ENCODE measurements around the gene CCDC69.
"Not testable (repeated sequence)": the region's sequence is repeated elsewhere in the genome, so short reads cannot be mapped to it uniquely, and the experiment has no call there.

Gene CCDC69

DNA sequence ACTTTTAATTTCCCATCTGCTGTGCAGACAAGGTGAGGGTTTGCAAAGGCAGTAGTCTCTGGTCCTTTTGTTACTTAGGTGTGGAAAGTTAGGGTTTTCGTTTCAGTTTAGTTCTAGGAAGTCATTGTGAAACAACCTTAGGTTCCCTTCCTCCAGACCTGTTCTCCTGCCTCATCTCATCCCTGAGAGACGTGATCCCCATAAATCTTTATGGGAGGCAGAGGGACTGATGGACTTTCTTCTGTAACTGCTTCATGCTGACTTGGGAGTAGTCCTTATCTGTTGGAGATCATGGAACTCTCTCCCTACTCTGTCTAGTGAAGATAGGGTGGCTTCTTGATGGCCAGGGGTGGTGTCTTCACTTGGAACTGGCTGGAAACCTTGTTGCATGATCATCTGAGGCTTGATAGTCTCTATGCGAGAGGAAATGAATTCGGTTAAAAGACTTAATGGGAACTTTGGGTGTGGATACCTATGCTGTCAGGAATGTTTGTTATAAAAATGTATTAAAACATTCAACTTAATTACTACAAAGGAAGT, 21.9 kb upstream of the CCDC69 start:
- DNase-seq (ENCODE audit: low read depth) = no peak

DNA sequence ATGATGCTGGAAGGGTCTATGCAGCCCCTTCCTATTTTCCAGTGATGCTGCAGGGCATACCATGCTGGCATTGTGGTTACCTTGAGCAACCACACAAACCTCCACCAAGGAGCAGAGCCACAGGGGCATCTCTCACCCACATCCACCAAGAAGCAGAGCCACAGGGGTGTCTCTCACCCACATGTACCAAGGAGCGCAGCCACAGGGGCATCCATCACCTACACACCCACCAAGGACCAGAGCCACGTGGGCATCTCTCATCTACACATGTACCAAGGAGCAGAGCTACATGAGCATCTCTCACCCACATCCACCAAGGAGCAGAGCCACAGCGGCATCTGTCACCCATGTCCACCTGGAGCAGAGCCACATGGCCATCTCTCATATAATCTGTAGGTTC, 20.3 kb upstream of the CCDC69 start:
- DNase-seq (ENCODE audit: low read depth) = no peak

GRCh38 chr5:151243564-151243963, 19.7 kb upstream of the CCDC69 start:
- no peak for DNase-seq (ENCODE audit: low read depth)

GRCh38 chr5:151243127-151243526, 19.2 kb upstream of the CCDC69 start:
- DNase-seq (ENCODE audit: low read depth) = no peak

GRCh38 chr5:151240924-151241635, 17.2 kb upstream of the CCDC69 start:
- DNase-seq (ENCODE audit: low read depth) = no peak

DNA sequence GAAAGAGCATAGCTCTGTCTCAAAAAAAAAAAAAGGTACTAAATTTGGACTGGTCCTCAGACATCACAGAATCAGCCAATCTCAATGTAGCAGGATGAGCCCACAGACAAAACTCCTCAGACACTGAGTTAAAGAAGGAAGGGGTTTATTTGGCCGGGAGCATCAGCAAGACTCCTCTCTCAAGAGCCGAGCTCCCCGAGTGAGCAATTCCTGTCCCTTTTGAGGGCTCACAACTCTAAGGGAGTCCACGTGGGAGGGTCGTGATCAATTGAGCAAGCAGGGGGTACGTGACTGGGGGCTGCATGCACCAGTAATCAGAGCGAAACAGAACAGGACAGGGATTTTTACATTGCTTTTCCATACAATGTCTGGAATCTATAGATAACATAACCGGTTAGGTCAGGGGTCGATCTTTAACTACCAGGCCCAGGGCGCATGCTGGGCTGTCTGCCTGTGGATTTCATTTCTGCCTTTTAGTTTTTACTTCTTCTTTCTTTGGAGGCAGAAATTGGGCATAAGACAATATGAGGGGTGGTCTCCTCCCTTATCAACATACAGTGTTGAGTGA, 16.5 kb upstream of the CCDC69 start:
- not testable (repeated sequence) for DNase-seq (ENCODE audit: low read depth)

- peak; percentile 36 for DNase-seq (ENCODE audit: low read depth)
Measured at GRCh38 chr5:151239237-151239861, 15.5 kb upstream of the CCDC69 start.

DNA sequence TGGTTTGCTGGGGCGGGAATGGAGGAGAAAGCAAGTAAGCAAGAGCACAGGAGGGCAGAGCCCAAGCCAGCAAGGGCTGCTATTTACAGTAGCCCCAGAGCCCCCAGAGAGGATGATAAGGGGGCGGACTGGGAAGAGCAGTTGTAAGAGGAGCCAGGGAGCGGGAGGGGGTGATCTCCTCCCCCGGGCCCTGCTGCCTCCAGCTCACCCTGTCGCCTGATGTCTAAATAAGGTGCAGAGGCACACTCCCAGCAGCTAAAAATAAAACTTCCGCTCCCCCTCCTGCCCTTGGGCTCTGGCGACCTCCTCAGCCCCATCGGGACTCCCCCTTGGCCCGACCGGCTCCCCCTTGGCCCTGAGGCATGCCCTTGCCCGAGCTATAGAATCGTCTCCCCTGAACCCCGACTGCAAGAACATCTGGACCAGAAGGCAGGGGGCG, 14.4 kb upstream of the CCDC69 start:
- DNase-seq (ENCODE audit: low read depth) = no peak

DNA sequence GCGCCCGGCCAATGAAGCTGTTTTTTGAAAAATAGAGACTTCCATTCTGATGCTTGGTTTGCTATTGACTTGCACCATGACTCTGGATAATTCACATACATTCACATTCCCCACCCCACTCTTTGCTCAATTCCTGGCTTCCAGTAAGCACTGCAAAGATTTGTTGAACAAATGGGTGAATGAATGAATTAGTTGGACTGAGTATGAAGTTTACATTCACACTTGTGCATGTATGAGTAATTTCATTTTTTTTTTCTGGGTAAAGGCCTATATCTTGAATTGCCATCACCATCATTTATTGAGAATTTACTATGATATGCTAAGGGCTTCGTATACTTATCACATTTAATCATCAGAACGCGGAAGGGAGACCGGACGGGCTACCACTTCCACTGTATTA, 13.8 kb upstream of the CCDC69 start:
- DNase-seq (ENCODE audit: low read depth) = no peak

- DNase-seq (ENCODE audit: low read depth) = no peak
Measured at GRCh38 chr5:151236888-151237287, 13.0 kb upstream of the CCDC69 start.

DNA sequence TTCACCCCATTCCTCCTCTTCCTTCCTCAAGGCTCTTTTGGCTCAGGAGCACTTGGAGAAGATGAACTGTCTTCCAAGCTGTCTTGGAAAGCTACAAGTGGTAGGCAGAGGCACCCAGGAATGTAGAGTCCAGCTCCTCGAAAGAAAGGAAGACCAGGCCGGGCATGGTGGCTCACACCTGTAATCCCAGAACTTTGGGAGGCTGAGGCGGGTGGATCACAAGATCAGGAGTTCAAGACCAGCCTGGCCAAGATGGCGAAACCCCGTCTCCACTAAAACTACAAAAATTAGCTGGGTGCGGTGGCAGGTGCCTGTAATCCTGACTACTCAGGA, 11.3 kb upstream of the CCDC69 start:
- DNase-seq (ENCODE audit: low read depth) = not testable (repeated sequence)

- peak; percentile 56 for DNase-seq (ENCODE audit: low read depth)
Measured at GRCh38 chr5:151234476-151235238, 10.8 kb upstream of the CCDC69 start.

- DNase-seq (ENCODE audit: low read depth) = no peak
Measured at GRCh38 chr5:151233616-151234085, 9.8 kb upstream of the CCDC69 start.

DNA sequence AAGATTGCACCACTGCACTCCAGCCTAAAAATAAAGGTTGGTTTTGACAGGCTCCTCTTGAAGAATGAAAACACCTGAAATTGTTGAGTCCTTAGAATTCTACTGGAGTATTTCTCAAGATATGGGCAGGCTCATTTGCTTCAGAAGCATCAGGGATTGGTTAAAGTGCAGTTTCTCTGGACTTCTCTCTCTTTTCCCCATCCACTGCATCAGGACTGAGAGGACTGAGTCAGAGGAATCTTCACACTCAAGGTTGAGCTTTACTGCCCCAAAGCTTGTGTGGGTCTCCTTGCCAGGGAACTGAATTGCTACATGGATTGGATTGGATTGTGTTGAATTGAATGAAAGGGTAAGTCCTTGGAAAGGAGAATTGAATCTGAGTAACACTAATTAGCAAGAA, 7.5 kb upstream of the CCDC69 start:
- no peak for DNase-seq (ENCODE audit: low read depth)

- no peak for DNase-seq (ENCODE audit: low read depth)
Measured at GRCh38 chr5:151230048-151230680, 6.3 kb upstream of the CCDC69 start.

DNA sequence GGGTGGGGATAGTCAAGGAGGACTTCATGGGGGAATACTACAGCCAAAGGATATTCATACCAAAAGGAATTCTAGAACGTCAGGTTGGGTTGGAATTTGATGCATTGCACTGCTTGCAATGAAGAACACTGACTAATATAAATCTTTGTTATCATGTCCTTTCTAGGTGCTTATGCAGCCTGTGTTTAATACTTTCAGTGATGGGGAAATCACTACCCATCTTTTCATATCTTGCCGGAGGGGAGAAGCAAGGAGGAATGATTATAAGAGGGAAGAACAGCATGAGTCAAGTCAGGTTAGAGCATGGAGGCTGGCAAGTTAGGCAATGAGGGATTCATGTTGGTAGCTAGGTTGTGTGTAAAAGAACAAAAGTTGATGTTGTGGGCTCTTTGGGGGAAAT, 5.1 kb upstream of the CCDC69 start:
- DNase-seq (ENCODE audit: low read depth) = no peak

GRCh38 chr5:151227918-151228447, 4.1 kb upstream of the CCDC69 start:
- no peak for DNase-seq (ENCODE audit: low read depth)

DNA sequence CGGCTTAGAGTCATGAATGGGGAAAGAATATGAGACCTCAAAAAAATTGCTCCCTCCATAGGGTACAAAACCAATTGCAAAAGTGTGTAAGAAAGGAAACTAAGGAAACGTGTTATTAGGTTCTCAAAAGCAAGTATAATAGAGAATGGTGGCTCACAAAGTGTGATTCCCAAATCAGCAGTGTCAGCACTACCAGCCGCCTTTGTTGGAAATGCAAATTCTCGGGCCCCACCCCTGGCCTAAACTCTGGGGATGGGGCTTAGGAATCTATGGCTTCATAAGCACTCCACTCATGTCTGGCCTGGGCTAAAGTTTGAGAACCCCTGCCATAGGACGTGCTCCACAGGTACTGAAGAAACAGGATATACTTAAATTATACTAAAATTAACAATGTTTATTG, 1.6 kb upstream of the CCDC69 start:
- no peak for DNase-seq (ENCODE audit: low read depth)

DNA sequence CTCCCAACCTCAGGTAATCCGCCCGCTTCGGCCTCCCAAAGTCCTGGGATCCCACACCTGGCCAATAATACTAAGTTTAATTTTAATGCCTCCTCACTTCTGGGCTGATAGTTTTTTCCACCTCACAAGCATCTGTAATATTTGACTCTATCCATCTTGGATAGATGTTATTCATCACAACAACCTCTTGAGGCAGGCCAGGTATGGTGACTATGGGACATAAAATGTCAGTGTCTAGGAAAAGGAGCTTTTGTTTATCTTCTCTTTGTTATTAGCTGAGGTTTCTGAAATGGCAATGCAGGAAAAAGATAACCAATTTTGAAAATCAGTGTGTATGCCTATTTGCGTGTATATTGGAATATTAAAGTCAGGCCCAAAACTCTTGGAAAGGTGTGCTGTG, 1.2 kb upstream of the CCDC69 start:
- DNase-seq (ENCODE audit: low read depth) = no peak

- DNase-seq (ENCODE audit: low read depth) = no peak
Measured at GRCh38 chr5:151224372-151224771, 480 bp upstream of the CCDC69 start.

GRCh38 chr5:151222790-151223446, 974 bp downstream of the CCDC69 start:
- no peak for DNase-seq (ENCODE audit: low read depth)

Measured in fibroblast of the conjunctiva (primary cell).